HG03571 (cell line): ENCODE data around the gene MYO5B.

Experiments
- ATAC-seq: cut with Tn5 transposase; IDR thresholded peaks from one replicate; pipeline ENCODE4 v1.9.1; 2021; ENCODE audit not compliant: unreplicated experiment

Gene MYO5B

GRCh38 chr18:50024466-50024865 is 170.5 kb downstream of the MYO5B start:
- no peak for ATAC-seq

- ATAC-seq, result no peak
Measured at GRCh38 chr18:50022985-50023384, 172.0 kb downstream of the MYO5B start.

GRCh38 chr18:50014606-50015005 is 180.3 kb downstream of the MYO5B start:
- ATAC-seq, result no peak

GRCh38 chr18:50013363-50014138 is 181.4 kb downstream of the MYO5B start:
- ATAC-seq, result no peak

GRCh38 chr18:50011813-50012435 is 183.0 kb downstream of the MYO5B start:
- no peak for ATAC-seq

- ATAC-seq, result no peak
Measured at GRCh38 chr18:50009773-50010335, 185.1 kb downstream of the MYO5B start.

GRCh38 chr18:50008306-50008705 is 186.6 kb downstream of the MYO5B start:
- no peak for ATAC-seq

- ATAC-seq, result no peak
Measured at GRCh38 chr18:50006470-50007046, 188.4 kb downstream of the MYO5B start.

- no peak for ATAC-seq
Measured at GRCh38 chr18:50004013-50004412, 190.9 kb downstream of the MYO5B start.

- ATAC-seq, result no peak
Measured at GRCh38 chr18:50002781-50003180, 192.2 kb downstream of the MYO5B start.

- ATAC-seq, result no peak
Measured at GRCh38 chr18:50000227-50000626, 194.7 kb downstream of the MYO5B start.

- no peak for ATAC-seq
Measured at GRCh38 chr18:49999128-49999527, 195.8 kb downstream of the MYO5B start.

GRCh38 chr18:49997558-49997957 is 197.4 kb downstream of the MYO5B start:
- no peak for ATAC-seq

- ATAC-seq, result no peak
Measured at GRCh38 chr18:49994410-49994809, 200.5 kb downstream of the MYO5B start.

GRCh38 chr18:49993299-49993698 is 201.6 kb downstream of the MYO5B start:
- ATAC-seq, result no peak

- no peak for ATAC-seq
Measured at GRCh38 chr18:49988733-49989132, 206.2 kb downstream of the MYO5B start.

- ATAC-seq, result no peak
Measured at GRCh38 chr18:49988101-49988500, 206.8 kb downstream of the MYO5B start.

GRCh38 chr18:49985236-49985635 is 209.7 kb downstream of the MYO5B start:
- ATAC-seq, result no peak

GRCh38 chr18:49980896-49981295 is 214.1 kb downstream of the MYO5B start:
- no peak for ATAC-seq

GRCh38 chr18:49976795-49977560 is 218.0 kb downstream of the MYO5B start:
- ATAC-seq, result no peak

GRCh38 chr18:49976001-49976400 is 218.9 kb downstream of the MYO5B start:
- no peak for ATAC-seq
